SK-N-SH (cell line): ENCODE results near the gene PNPLA5.

Experiments
- CTCF ChIP-seq: fragments of 200-600 bp; sonication (generic); IDR thresholded peaks from 2 replicates; pipeline ENCODE4 v1.6.1; 2017; ENCODE audit warnings: antibody characterized with exemption, mild to moderate bottlenecking, moderate library complexity
- FOSL2 ChIP-seq: IDR thresholded peaks from 2 replicates; pipeline ENCODE4 v1.4.0; 2012; ENCODE audit warnings: low read depth, mild to moderate bottlenecking, moderate library complexity, borderline replicate concordance
- GABPA ChIP-seq: IDR thresholded peaks from 2 replicates; pipeline ENCODE4 v1.4.0; 2012; ENCODE audit warnings: low read depth, mild to moderate bottlenecking
- POLR2AphosphoS5 ChIP-seq: IDR thresholded peaks from 2 replicates; pipeline ENCODE4 v1.6.1; 2012; ENCODE audit warnings: low read depth, low read length
- ZBTB33 ChIP-seq: IDR thresholded peaks from 2 replicates; pipeline ENCODE4 v1.4.0; 2012; ENCODE audit warnings: low read depth, borderline replicate concordance

GRCh38 chr22:43926349-43926710 lies 34.5 kb upstream of the PNPLA5 start:
- no peak for TF ChIP-seq GABPA
- TF ChIP-seq CTCF = no peak
- no peak for TF ChIP-seq POLR2AphosphoS5
- TF ChIP-seq ZBTB33 = no peak
- no peak for TF ChIP-seq FOSL2
